Measurements from ENCODE around the gene RNF43.

RNF43 gene

DNA sequence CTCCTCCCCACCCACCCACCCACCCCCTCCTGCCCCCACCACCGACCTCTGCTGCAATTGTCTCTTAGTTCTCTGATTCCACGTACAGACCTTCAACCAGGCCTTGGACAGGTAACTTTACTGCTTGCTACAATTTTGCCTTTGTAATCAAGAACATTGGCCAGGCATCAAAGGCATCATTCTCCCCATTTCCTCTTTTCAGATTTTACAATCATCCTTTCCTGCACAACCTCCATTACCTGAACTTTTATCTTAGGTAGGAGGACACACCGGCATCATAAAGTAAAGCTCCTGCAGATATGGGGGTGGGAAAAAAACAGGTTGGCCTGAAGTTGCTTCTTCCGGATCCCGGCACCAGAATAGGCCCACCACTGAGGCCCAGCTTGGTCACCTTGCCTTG is 39.7 kb downstream of the RNF43 start:
- no peak for DNase-seq
- Histone ChIP-seq H3K36me3 (no peaks in the 10 kb centered on the region), H3K4me3 (ENCODE audit: low read depth, low read length) (no peak overlapping the region), H3K27me3 (peaks cover 63% of the 10 kb centered on the region), H3K4me1 (no peaks in the 10 kb centered on the region), H3K9me3 (no peaks in the 10 kb centered on the region)
- TF ChIP-seq, protein P1, sequence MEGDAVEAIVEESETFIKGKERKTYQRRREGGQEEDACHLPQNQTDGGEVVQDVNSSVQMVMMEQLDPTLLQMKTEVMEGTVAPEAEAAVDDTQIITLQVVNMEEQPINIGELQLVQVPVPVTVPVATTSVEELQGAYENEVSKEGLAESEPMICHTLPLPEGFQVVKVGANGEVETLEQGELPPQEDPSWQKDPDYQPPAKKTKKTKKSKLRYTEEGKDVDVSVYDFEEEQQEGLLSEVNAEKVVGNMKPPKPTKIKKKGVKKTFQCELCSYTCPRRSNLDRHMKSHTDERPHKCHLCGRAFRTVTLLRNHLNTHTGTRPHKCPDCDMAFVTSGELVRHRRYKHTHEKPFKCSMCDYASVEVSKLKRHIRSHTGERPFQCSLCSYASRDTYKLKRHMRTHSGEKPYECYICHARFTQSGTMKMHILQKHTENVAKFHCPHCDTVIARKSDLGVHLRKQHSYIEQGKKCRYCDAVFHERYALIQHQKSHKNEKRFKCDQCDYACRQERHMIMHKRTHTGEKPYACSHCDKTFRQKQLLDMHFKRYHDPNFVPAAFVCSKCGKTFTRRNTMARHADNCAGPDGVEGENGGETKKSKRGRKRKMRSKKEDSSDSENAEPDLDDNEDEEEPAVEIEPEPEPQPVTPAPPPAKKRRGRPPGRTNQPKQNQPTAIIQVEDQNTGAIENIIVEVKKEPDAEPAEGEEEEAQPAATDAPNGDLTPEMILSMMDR (IDR thresholded peaks at IDR 0.05; ENCODE audit: low read depth, low read length), result no peak

DNA sequence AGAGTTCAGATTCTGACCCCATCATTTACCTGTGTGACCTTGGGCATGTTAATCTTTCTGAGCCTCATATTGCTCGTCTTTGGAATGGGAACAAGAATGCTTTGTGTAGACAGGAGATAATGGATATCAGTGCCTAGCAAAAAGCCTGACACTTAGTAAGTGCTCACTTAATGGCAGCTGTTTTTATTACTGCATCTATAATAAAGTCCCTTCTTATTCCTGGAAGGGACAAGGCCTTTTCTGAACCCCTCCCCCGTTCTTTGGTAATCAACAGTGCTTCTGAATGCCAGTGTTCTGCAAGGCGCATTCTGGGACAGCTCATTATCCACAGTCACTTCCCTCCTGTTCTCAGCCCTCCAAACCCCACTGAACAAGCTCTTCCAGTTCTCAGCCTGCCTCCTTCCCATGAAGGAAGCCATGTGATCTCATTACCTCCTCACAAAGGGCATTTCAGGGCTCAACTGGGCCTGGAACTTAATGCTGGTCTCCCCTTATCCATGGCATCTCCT is 40.2 kb downstream of the RNF43 start:
- no peaks in the 10 kb centered on the region for H3K9me3 ChIP-seq
- no peaks in the 10 kb centered on the region for H3K4me1 ChIP-seq
- TF ChIP-seq, protein P1 (IDR thresholded peaks at IDR 0.05; ENCODE audit: low read depth, low read length), result no peak
- H3K4me3 ChIP-seq (ENCODE audit: low read depth, low read length), result no peak overlapping the region
- DNase-seq, result no peak
- peaks cover 58% of the 10 kb centered on the region for H3K27me3 ChIP-seq
- no peaks in the 10 kb centered on the region for H3K36me3 ChIP-seq

GRCh38 chr17:58376472-58377000 is 40.8 kb downstream of the RNF43 start:
- no peaks in the 10 kb centered on the region for H3K9me3 ChIP-seq
- TF ChIP-seq, protein P1 (IDR thresholded peaks at IDR 0.05; ENCODE audit: low read depth, low read length), result no peak
- H3K27me3 ChIP-seq, result peaks cover 54% of the 10 kb centered on the region
- no peak for DNase-seq
- H3K4me1 ChIP-seq, result no peaks in the 10 kb centered on the region
- no peak overlapping the region for H3K4me3 ChIP-seq (ENCODE audit: low read depth, low read length)
- H3K36me3 ChIP-seq, result no peaks in the 10 kb centered on the region

GRCh38 chr17:58375811-58376210 is 41.5 kb downstream of the RNF43 start:
- Histone ChIP-seq H3K27me3 (peaks cover 56% of the 10 kb centered on the region), H3K9me3 (no peaks in the 10 kb centered on the region), H3K4me1 (no peaks in the 10 kb centered on the region), H3K4me3 (ENCODE audit: low read depth, low read length) (no peak overlapping the region), H3K36me3 (no peaks in the 10 kb centered on the region)
- TF ChIP-seq, protein P1 (IDR thresholded peaks at IDR 0.05; ENCODE audit: low read depth, low read length), result no peak
- DNase-seq, result no peak

GRCh38 chr17:58375256-58375655 is 42.1 kb downstream of the RNF43 start:
- DNase-seq, result no peak
- TF ChIP-seq, protein P1 (IDR thresholded peaks at IDR 0.05; ENCODE audit: low read depth, low read length), result no peak
- Histone ChIP-seq H3K4me1 (no peaks in the 10 kb centered on the region), H3K27me3 (peaks cover 58% of the 10 kb centered on the region), H3K36me3 (no peaks in the 10 kb centered on the region), H3K9me3 (no peaks in the 10 kb centered on the region), H3K4me3 (ENCODE audit: low read depth, low read length) (no peak overlapping the region)

DNA sequence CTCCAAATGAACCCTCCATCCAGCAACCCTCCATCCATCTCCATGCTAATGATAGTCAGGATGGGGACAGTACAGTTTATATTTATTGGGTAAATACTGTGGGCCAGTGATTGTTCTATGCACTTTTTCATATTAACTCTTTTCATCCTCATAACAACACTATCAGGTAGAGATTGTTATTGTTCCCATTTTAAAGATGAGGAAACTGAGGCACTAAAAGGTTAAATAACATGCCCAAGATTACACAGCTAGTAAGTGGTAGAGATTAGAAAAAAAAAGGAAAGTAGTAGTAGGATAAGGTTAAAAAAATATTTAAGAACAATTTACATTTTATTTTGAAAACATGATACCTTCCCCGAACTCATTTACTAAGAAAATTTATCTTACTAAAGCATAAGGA is 43.4 kb downstream of the RNF43 start:
- H3K9me3 ChIP-seq, result no peaks in the 10 kb centered on the region
- no peak for DNase-seq
- H3K4me1 ChIP-seq, result no peaks in the 10 kb centered on the region
- H3K36me3 ChIP-seq, result no peaks in the 10 kb centered on the region
- peaks cover 53% of the 10 kb centered on the region for H3K27me3 ChIP-seq
- TF ChIP-seq, protein P1 (IDR thresholded peaks at IDR 0.05; ENCODE audit: low read depth, low read length), result no peak
- no peak overlapping the region for H3K4me3 ChIP-seq (ENCODE audit: low read depth, low read length)
